HG02610 (cell line): Measurements from ENCODE around the gene ARMH4.

ENCODE experiments used
- ATAC-seq: cut with Tn5 transposase; IDR thresholded peaks from one replicate; pipeline ENCODE4 v1.9.1; 2021; ENCODE audit warnings: mild to moderate bottlenecking, moderate library complexity; ENCODE audit not compliant: unreplicated experiment

ARMH4 gene

GRCh38 chr14:58055497-58056010 is 96.5 kb downstream of the ARMH4 start:
- no peak for ATAC-seq

GRCh38 chr14:58054100-58054499 is 97.9 kb downstream of the ARMH4 start:
- ATAC-seq = no peak

GRCh38 chr14:58048219-58048618 is 103.8 kb downstream of the ARMH4 start:
- ATAC-seq = no peak

- ATAC-seq = no peak
Measured at GRCh38 chr14:58027904-58028303, 124.1 kb downstream of the ARMH4 start.

- ATAC-seq = no peak
Measured at GRCh38 chr14:58026967-58027366, 125.0 kb downstream of the ARMH4 start.

- ATAC-seq = no peak
Measured at GRCh38 chr14:58026219-58026618, 125.8 kb downstream of the ARMH4 start.

- no peak for ATAC-seq
Measured at GRCh38 chr14:58014778-58015177, 137.2 kb downstream of the ARMH4 start.

GRCh38 chr14:58002618-58003017 is 149.4 kb downstream of the ARMH4 start:
- ATAC-seq = no peak

- no peak for ATAC-seq
Measured at GRCh38 chr14:57999979-58000378, 152.0 kb downstream of the ARMH4 start.

GRCh38 chr14:57999471-57999870 is 152.5 kb downstream of the ARMH4 start:
- ATAC-seq = no peak

- no peak for ATAC-seq
Measured at GRCh38 chr14:57998766-57999165, 153.2 kb downstream of the ARMH4 start.

- ATAC-seq = no peak
Measured at GRCh38 chr14:57991353-57991752, 160.7 kb downstream of the ARMH4 start.

GRCh38 chr14:57988445-57988844 is 163.6 kb downstream of the ARMH4 start:
- no peak for ATAC-seq

GRCh38 chr14:57987596-57988300 is 164.3 kb downstream of the ARMH4 start:
- no peak for ATAC-seq

GRCh38 chr14:57987051-57987450 is 165.0 kb downstream of the ARMH4 start:
- no peak for ATAC-seq

- no peak for ATAC-seq
Measured at GRCh38 chr14:57982804-57983634, 169.0 kb downstream of the ARMH4 start.

- no peak for ATAC-seq
Measured at GRCh38 chr14:57981817-57982560, 170.0 kb downstream of the ARMH4 start.

- ATAC-seq = no peak
Measured at GRCh38 chr14:57979376-57980048, 172.5 kb downstream of the ARMH4 start.

- ATAC-seq = no peak
Measured at GRCh38 chr14:57976701-57977100, 175.3 kb downstream of the ARMH4 start.

- no peak for ATAC-seq
Measured at GRCh38 chr14:57974896-57975295, 177.1 kb downstream of the ARMH4 start.

GRCh38 chr14:57970594-57970993 is 181.4 kb downstream of the ARMH4 start:
- ATAC-seq = no peak
